Thyroid gland (tissue), 4 donors: ENCODE data around the gene ADAMTSL3. TPM values are rescaled to one million over a fixed set of nuclear protein-coding genes. Genes with fewer than 3 reads are reported as not detected.

ENCODE experiments used
- DNase-seq, 2 donors: peaks; one replicate each; pipeline ENCODE4 v3.0.0-alpha.2; 2019
- H3K27ac ChIP-seq, 3 donors: fragments of 200-600 bp; sonication (generic); 1 replicate in 2 of 3; 2 replicates in 1 of 3; pipeline ENCODE4 v1.5.1; 2016 to 2019; ENCODE audit warnings: mild to moderate bottlenecking in 1 of 3, moderate library complexity in 1 of 3
- H3K27me3 ChIP-seq: fragments of 200-600 bp; sonication (generic); one replicate; pipeline ENCODE4 v1.5.1; 2019
- H3K36me3 ChIP-seq, 2 donors: fragments of 200-600 bp; sonication (generic); one replicate each; pipeline ENCODE4 v1.5.1; 2016 to 2019
- H3K4me1 ChIP-seq, 2 donors: fragments of 200-600 bp; sonication (generic); one replicate each; pipeline ENCODE4 v1.5.1; 2017 to 2019
- H3K4me3 ChIP-seq, 3 donors: fragments of 200-600 bp; sonication (generic); replicated peaks in 1 of 3; 1 replicate in 2 of 3; 2 replicates in 1 of 3; pipeline ENCODE4 v1.5.1; 2016; ENCODE audit warnings: mild to moderate bottlenecking in 1 of 3
- H3K9me3 ChIP-seq: fragments of 200-600 bp; sonication (generic); one replicate; pipeline ENCODE4 v1.5.1; 2017
- CTCF ChIP-seq, 6 experiments: fragments of 200-600 bp in 3 of 6; fragments of 450-650 bp in 3 of 6; sonication (generic) in 3 of 6; IDR thresholded peaks; one replicate each; pipeline ENCODE4 v1.5.1; 2016 to 2019; ENCODE audit warnings: antibody characterized with exemption in 6 of 6, mild to moderate bottlenecking in 2 of 6, inconsistent platforms in 1 of 6, moderate library complexity in 1 of 6
- POLR2A ChIP-seq, 2 donors: fragments of 450-650 bp; IDR thresholded peaks; one replicate each; pipeline ENCODE4 v1.6.1; 2017; ENCODE audit warnings: antibody characterized with exemption in 2 of 2, mild to moderate bottlenecking in 2 of 2, moderate library complexity in 1 of 2
- whole genome bisulfite sequencing, 2 donors: methylation state at CpG; one replicate each; pipeline ENCODE4 v1.1.5; 2017; 5-methylcytosine and 5-hydroxymethylcytosine counted together
- intact Hi-C: fragments of 100-400 bp; cut with DNase I; formaldehyde crosslinking; loops from one replicate; pipeline ENCODE4 v1.15.1; 2023
- total RNA-seq, 4 donors: library from RNA; depleted of rRNA; stranded (reverse); fragments of >200 nt; gene quantifications; one replicate each; pipeline ENCODE4 v1.2.3, GENCODE V29; 2016

Gene ADAMTSL3
- total RNA-seq, 4 donors from 2014 or later: 5.5 to 14.8 (median 6.5) TPM

GRCh38 chr15:83980637-83981036 lies 326.7 kb downstream of the ADAMTSL3 start:
- H3K27me3 ChIP-seq: no peaks in the 10 kb centered on the region
- no peaks in the 10 kb centered on the region for H3K36me3 ChIP-seq
- H3K4me3 ChIP-seq: no peak overlapping the region
- no peaks in the 10 kb centered on the region for H3K9me3 ChIP-seq
- TF ChIP-seq POLR2A (IDR thresholded peaks at IDR 0.05): no peak
- TF ChIP-seq CTCF (IDR thresholded peaks at IDR 0.05): no peak
- DNase-seq: no peak
- no peak overlapping the region for H3K27ac ChIP-seq
- WGBS, 2 donors: 81 to 93% methylated on average over 4 of the region's 4 CpGs
- intact Hi-C loops: no loop called here
- no peaks in the 10 kb centered on the region for H3K4me1 ChIP-seq

- H3K27ac ChIP-seq: no peak overlapping the region
- H3K4me3 ChIP-seq: no peak overlapping the region
- intact Hi-C loops: no loop called here
- no peaks in the 10 kb centered on the region for H3K36me3 ChIP-seq
- H3K4me1 ChIP-seq: no peaks in the 10 kb centered on the region
- WGBS, 2 donors: 91 to 92% methylated on average over 6 of the region's 6 CpGs
- H3K27me3 ChIP-seq: no peaks in the 10 kb centered on the region
- no peak for DNase-seq
- no peak for TF ChIP-seq POLR2A (IDR thresholded peaks at IDR 0.05)
- TF ChIP-seq CTCF (IDR thresholded peaks at IDR 0.05): no peak
- no peaks in the 10 kb centered on the region for H3K9me3 ChIP-seq
Measured at GRCh38 chr15:83982748-83983147, 328.8 kb downstream of the ADAMTSL3 start.

GRCh38 chr15:83983634-83984458 lies 329.9 kb downstream of the ADAMTSL3 start:
- no peak for DNase-seq
- WGBS, 2 donors: 60 to 66% methylated on average over 4 of the region's 4 CpGs
- no peak overlapping the region for H3K27ac ChIP-seq
- no peaks in the 10 kb centered on the region for H3K4me1 ChIP-seq
- H3K4me3 ChIP-seq: no peak overlapping the region
- intact Hi-C loops: no loop called here
- TF ChIP-seq CTCF (IDR thresholded peaks at IDR 0.05) (no peak), POLR2A (IDR thresholded peaks at IDR 0.05) (no peak)
- H3K36me3 ChIP-seq: no peaks in the 10 kb centered on the region
- H3K27me3 ChIP-seq: no peaks in the 10 kb centered on the region
- no peaks in the 10 kb centered on the region for H3K9me3 ChIP-seq

- TF ChIP-seq CTCF (IDR thresholded peaks at IDR 0.05) (no peak), POLR2A (IDR thresholded peaks at IDR 0.05) (no peak)
- no peaks in the 10 kb centered on the region for H3K36me3 ChIP-seq
- H3K9me3 ChIP-seq: no peaks in the 10 kb centered on the region
- H3K27me3 ChIP-seq: no peaks in the 10 kb centered on the region
- no peaks in the 10 kb centered on the region for H3K4me1 ChIP-seq
- no peak for DNase-seq
- intact Hi-C loops: no loop called here
- H3K4me3 ChIP-seq: no peak overlapping the region
- H3K27ac ChIP-seq: no peak overlapping the region
Measured at GRCh38 chr15:83984601-83985000, 330.7 kb downstream of the ADAMTSL3 start.

GRCh38 chr15:83991163-83991562 lies 337.2 kb downstream of the ADAMTSL3 start:
- H3K27ac ChIP-seq: no peak overlapping the region
- intact Hi-C loops: no loop called here
- H3K27me3 ChIP-seq: no peaks in the 10 kb centered on the region
- TF ChIP-seq POLR2A (IDR thresholded peaks at IDR 0.05): no peak
- TF ChIP-seq CTCF (IDR thresholded peaks at IDR 0.05): no peak
- H3K4me3 ChIP-seq: no peak overlapping the region
- no peaks in the 10 kb centered on the region for H3K9me3 ChIP-seq
- no peak for DNase-seq
- 84 to 98% methylated on average over 5 of the region's 5 CpGs for WGBS, 2 donors
- H3K36me3 ChIP-seq: no peaks in the 10 kb centered on the region
- no peaks in the 10 kb centered on the region for H3K4me1 ChIP-seq
